Measurements from ENCODE around the gene CYP27B1. TPM values are rescaled to one million over a fixed set of nuclear protein-coding genes. Genes with fewer than 3 reads are reported as not detected.
A peak's percentile ranks its signal among the peaks of the same experiment; 100 is the strongest.

The CYP27B1 gene
- total RNA-seq, 1 donor from 2014 or later, result 3.6 TPM

DNA sequence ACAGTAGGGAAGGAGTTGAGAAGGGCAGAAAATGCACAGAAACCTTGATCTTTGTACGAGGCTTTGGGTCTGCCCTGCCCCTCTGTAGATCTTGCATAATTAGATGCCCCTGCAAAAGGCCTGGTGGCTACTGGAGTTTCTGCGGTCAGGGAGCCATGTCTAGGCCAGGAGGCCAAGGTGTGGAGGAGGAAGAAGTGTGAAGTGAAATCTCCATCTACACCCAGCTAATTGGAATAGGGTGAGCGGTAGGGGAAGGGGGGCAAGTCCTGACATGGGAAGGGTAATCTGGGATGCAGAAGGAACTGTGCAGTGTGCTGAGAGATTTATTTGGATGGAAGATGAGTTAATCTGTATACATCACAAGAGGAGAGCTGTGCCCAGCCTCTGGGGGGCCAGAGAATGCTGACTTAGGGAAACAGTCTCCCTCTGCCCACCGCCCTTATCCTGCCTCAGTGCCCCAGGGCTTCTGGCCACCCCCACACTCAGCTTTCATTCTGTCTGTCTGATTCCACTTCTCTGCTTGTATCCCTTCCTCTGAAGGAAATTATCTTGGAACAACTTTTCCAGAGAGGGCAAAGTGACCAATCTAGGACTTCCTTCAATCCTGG is 5.4 kb downstream of the CYP27B1 start:
- no peak for TF ChIP-seq CTCF (conservative IDR thresholded peaks at IDR 0.05; ENCODE audit: low read depth, low read length)
- no peak overlapping the region for H3K4me3 ChIP-seq (ENCODE audit: low read depth, low read length)

DNA sequence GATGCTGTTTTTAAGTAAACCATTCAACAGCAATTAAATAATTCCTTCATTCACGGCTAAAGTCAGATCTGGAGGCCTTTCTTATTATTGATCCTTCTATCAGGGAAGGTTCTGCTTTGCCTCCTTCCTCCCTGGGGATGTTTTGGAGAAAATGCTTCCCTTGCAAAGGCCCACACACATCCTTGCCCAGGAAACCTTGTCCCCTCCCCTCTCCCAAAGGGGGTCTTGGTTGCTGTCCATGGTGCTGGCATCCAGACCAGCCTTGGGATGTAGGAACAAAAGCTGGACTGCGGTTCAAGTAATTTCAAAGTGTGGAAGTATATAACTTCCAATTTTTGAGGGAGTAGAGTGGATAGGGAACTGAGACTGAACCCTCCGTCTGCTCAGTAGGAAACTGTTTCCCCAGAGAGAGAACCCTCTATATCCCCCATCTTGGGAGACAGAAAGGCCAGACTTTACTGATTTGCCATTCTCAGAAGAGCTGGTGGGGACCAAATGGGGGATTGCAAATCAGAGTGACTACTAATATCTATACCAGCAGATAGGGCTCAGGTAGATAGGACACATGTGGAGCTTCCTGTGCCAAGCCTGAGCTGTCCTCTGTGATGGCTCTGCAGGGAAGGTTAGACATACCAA is 6.4 kb downstream of the CYP27B1 start:
- TF ChIP-seq CTCF (conservative IDR thresholded peaks at IDR 0.05; ENCODE audit: low read depth, low read length), result no peak
- no peak overlapping the region for H3K4me3 ChIP-seq (ENCODE audit: low read depth, low read length)
- DNase-seq (ENCODE audit: low read depth), result no peak

More for the DNA sequence above, 5.4 kb downstream of the CYP27B1 start:
- no peak for DNase-seq (ENCODE audit: low read depth)

DNA sequence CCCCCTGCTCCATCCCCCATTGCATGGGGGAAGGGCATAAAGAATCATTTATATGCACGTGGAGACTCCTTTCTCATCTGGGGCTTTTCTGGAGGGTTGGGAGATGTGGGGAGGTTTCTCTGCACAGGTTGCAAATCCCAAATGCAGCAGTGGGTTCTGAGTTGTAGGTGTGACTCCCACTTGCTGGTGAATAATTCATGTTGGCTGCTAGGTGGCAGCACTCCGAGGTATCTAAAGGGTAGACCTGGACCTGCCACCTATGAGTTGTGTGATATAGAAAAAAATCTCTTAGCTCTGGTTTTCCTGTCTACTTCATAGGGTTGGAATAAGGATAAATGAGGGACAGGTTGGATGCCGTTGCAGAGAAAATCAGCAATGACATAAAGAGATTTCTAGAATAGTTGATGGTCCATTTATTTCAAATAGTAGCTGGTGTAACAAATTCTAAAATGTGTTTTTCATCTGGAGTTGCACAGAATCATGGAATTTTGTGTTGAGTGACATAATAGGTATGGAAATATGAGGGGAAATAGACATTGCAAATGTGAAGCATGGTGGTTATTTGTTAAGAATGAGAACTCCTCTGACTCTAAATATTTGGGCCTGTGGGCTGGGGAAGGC is 7.4 kb downstream of the CYP27B1 start:
- DNase-seq (ENCODE audit: low read depth), result no peak
- H3K4me3 ChIP-seq (ENCODE audit: low read depth, low read length), result no peak overlapping the region
- peak; percentile 67 for TF ChIP-seq CTCF (conservative IDR thresholded peaks at IDR 0.05; ENCODE audit: low read depth, low read length)

GRCh38 chr12:57758552-57759359 is 8.1 kb downstream of the CYP27B1 start:
- no peak for TF ChIP-seq CTCF (conservative IDR thresholded peaks at IDR 0.05; ENCODE audit: low read depth, low read length)
- no peak for DNase-seq (ENCODE audit: low read depth)
- H3K4me3 ChIP-seq (ENCODE audit: low read depth, low read length), result no peak overlapping the region

DNA sequence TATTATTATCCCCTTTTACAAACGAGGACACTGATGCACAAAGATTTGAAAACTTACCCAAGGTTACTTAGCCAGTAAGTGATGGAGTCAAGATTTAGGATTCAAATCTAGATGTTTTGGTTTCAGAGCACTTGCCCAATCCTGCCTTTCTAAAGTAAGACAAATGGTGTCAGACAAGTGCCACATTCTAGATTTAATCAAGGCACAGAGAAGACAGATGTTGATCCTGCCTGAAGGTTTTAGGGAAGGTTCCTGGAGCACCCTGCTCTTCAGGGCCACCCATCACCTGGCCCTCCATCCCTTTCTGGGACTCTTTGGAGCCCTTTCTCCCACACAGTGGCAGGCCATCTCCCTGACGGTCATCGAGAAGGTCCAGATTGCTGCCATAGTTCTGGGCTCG is 9.1 kb downstream of the CYP27B1 start:
- no peak for DNase-seq (ENCODE audit: low read depth)
- H3K4me3 ChIP-seq (ENCODE audit: low read depth, low read length), result no peak overlapping the region
- no peak for TF ChIP-seq CTCF (conservative IDR thresholded peaks at IDR 0.05; ENCODE audit: low read depth, low read length)

GRCh38 chr12:57756406-57757341 is 10.2 kb downstream of the CYP27B1 start:
- TF ChIP-seq CTCF (conservative IDR thresholded peaks at IDR 0.05; ENCODE audit: low read depth, low read length), result peak; percentile 75
- peak overlapping the region; percentile 73 for H3K4me3 ChIP-seq (ENCODE audit: low read depth, low read length)
- DNase-seq (ENCODE audit: low read depth), result no peak

All from epithelial cell of proximal tubule (primary cell).